Keratinocyte (primary cell): ENCODE data around the gene UROC1. TPM values are rescaled to one million over a fixed set of nuclear protein-coding genes. Genes with fewer than 3 reads are reported as not detected.

ENCODE experiments used
- DNase-seq: peaks from one replicate; pipeline ENCODE4 v3.0.0-alpha.2; 2011; ENCODE audit warnings: low read depth, missing footprints, low spot score
- FAIRE-seq: peaks from 2 replicates; lab custom pipeline; 2011; peaks lifted over from hg19 to GRCh38; lab: Jason Lieb, UNC
- H2AFZ ChIP-seq: 2 replicates; pipeline ENCODE4 v1.6.0; 2012; ENCODE audit warnings: low read length, control low read depth, inconsistent platforms; ENCODE audit not compliant: control insufficient read depth
- H3K27ac ChIP-seq: 2 replicates; pipeline ENCODE4 v1.5.1; 2011; ENCODE audit warnings: low read length; ENCODE audit not compliant: control insufficient read depth, insufficient read depth
- H3K27me3 ChIP-seq: 3 replicates; pipeline ENCODE4 v1.6.0; 2011; ENCODE audit warnings: low read length; ENCODE audit not compliant: control insufficient read depth, insufficient read depth; ENCODE audit errors: extremely low read depth
- H3K36me3 ChIP-seq, 2 experiments: 2 replicates in 1 of 2; 3 replicates in 1 of 2; pipeline ENCODE4 v1.5.1; 2011; ENCODE audit warnings: low read length in 2 of 2, mild to moderate bottlenecking in 1 of 2; ENCODE audit not compliant: control insufficient read depth in 2 of 2, insufficient read depth in 2 of 2; ENCODE audit errors: extremely low read depth in 1 of 2
- H3K4me1 ChIP-seq: 3 replicates; pipeline ENCODE4 v1.5.1; 2011; ENCODE audit warnings: low read length; ENCODE audit not compliant: control insufficient read depth, insufficient read depth; ENCODE audit errors: extremely low read depth
- H3K4me2 ChIP-seq: 3 replicates; pipeline ENCODE4 v1.6.0; 2011; ENCODE audit warnings: low read depth, low read length; ENCODE audit not compliant: control insufficient read depth, insufficient read depth; ENCODE audit errors: extremely low read depth
- H3K4me3 ChIP-seq, 3 experiments: fragments of 200-600 bp in 1 of 3; sonication (generic) in 1 of 3; 2 replicates in 2 of 3; 3 replicates in 1 of 3; pipeline ENCODE4 v1.5.1; 2011 to 2016; ENCODE audit warnings: low read length in 3 of 3, mild to moderate bottlenecking in 3 of 3, control low read depth in 2 of 3, inconsistent platforms in 1 of 3, low read depth in 1 of 3, mixed read lengths in 1 of 3, mixed run types in 1 of 3, moderate library complexity in 1 of 3; ENCODE audit not compliant: control insufficient read depth in 2 of 3, insufficient read depth in 2 of 3; ENCODE audit errors: extremely low read depth in 1 of 3
- H3K79me2 ChIP-seq: 2 replicates; pipeline ENCODE4 v1.6.0; 2012; ENCODE audit warnings: low read length; ENCODE audit not compliant: control insufficient read depth, insufficient read depth
- H3K9ac ChIP-seq: 3 replicates; pipeline ENCODE4 v1.6.0; 2011; ENCODE audit warnings: low read length; ENCODE audit not compliant: control insufficient read depth, insufficient read depth; ENCODE audit errors: extremely low read depth
- H3K9me1 ChIP-seq: 3 replicates; pipeline ENCODE4 v1.6.0; 2011; ENCODE audit warnings: low read length; ENCODE audit not compliant: control insufficient read depth, insufficient read depth; ENCODE audit errors: extremely low read depth
- H3K9me3 ChIP-seq: 2 replicates; pipeline ENCODE4 v1.5.1; 2012; ENCODE audit warnings: low read depth, low read length; ENCODE audit not compliant: control insufficient read depth
- H4K20me1 ChIP-seq: 3 replicates; pipeline ENCODE4 v1.6.0; 2011; ENCODE audit warnings: low read length; ENCODE audit not compliant: control insufficient read depth, insufficient read depth; ENCODE audit errors: extremely low read depth
- CTCF ChIP-seq, 3 experiments: IDR thresholded peaks in 1 of 3; conservative IDR thresholded peaks in 1 of 3; optimal IDR thresholded peaks in 1 of 3; 2 replicates in 2 of 3; 3 replicates in 1 of 3; pipeline versions ENCODE3 to v1.5.1; 2011; ENCODE audit warnings: low read length in 3 of 3, mild to moderate bottlenecking in 3 of 3, moderate library complexity in 2 of 3, control low read depth in 1 of 3, inconsistent platforms in 1 of 3; ENCODE audit not compliant: insufficient read depth in 2 of 3; ENCODE audit errors: extremely low read depth in 1 of 3
- EZH2 ChIP-seq: IDR thresholded peaks from one replicate; pipeline ENCODE4 v1.6.1; 2012; ENCODE audit warnings: inconsistent platforms, mild to moderate bottlenecking, low read length, moderate library complexity
- dilution Hi-C: fragments of 300-500 bp; cut with MboI; formaldehyde crosslinking; loops from one replicate; pipeline ENCODE4 v1.7.0; 2020; ENCODE audit warnings: low sequenced_read_pairs; ENCODE audit not compliant: extremely low pct_ligation_motif_present
- polyA plus RNA-seq, 5 experiments: library from polyadenylated mRNA; depleted of rRNA in 3 of 5; stranded (reverse) in 3 of 5; stranded (forward) in 1 of 5; unstranded in 1 of 5; fragments of >200 nt; gene quantifications; 1 replicate in 1 of 5; 2 replicates in 3 of 5; 3 replicates in 1 of 5; pipeline versions ENCODE4 v1.2.1 to v1.2.3, GENCODE V29; 2011 to 2012; ENCODE audit warnings: missing spikeins in 2 of 5, low read depth in 1 of 5, low replicate concordance in 1 of 5

UROC1 gene
- polyA plus RNA-seq, 1 donor (not counting 4 experiments of a cell fraction or from before 2014, with no cell fraction given), result not detected

GRCh38 chr3:126464093-126464492, 53.5 kb downstream of the UROC1 start:
- H3K27ac ChIP-seq, result no peak overlapping the region
- no peaks in the 10 kb centered on the region for H3K27me3 ChIP-seq
- H3K36me3 ChIP-seq, result peaks cover 40 to 46% of the 10 kb centered on the region in 2 experiments
- peaks cover under 1% of the 10 kb centered on the region for H4K20me1 ChIP-seq
- H3K79me2 ChIP-seq, result peaks cover 19% of the 10 kb centered on the region
- H3K4me2 ChIP-seq, result no peak overlapping the region
- no peaks in the 10 kb centered on the region for H3K4me1 ChIP-seq
- dilution Hi-C loops, result no loop called here
- no peaks in the 10 kb centered on the region for H3K9me3 ChIP-seq
- no peak overlapping the region for H2AFZ ChIP-seq
- FAIRE-seq (no peak), DNase-seq (no peak)
- TF ChIP-seq CTCF (optimal IDR thresholded peaks at IDR 0.05 in 1 of 3, IDR thresholded peaks at IDR 0.05 in 1 of 3, conservative IDR thresholded peaks at IDR 0.05 in 1 of 3; ENCODE audit: extremely low read depth in 1 of 3, insufficient read depth in 2 of 3, low read length in 3 of 3), result no peak
- no peak for TF ChIP-seq EZH2
- H3K9ac ChIP-seq, result no peak overlapping the region
- H3K4me3 ChIP-seq, result no peak overlapping the region
- H3K9me1 ChIP-seq, result no peaks in the 10 kb centered on the region

GRCh38 chr3:126463521-126463920, 54.1 kb downstream of the UROC1 start:
- dilution Hi-C loops, result no loop called here
- no peak for DNase-seq

More at GRCh38 chr3:126463521-126463920, 54.1 kb downstream of the UROC1 start:
- Histone ChIP-seq H3K27me3 (no peaks in the 10 kb centered on the region), H2AFZ (no peak overlapping the region), H3K4me1 (no peaks in the 10 kb centered on the region), H3K4me3 (no peak overlapping the region), H3K9me1 (no peaks in the 10 kb centered on the region), H3K4me2 (no peak overlapping the region), H3K79me2 (peaks cover 15% of the 10 kb centered on the region), H3K27ac (no peak overlapping the region), H3K36me3 (peaks cover 41 to 43% of the 10 kb centered on the region in 2 experiments), H3K9me3 (no peaks in the 10 kb centered on the region), H4K20me1 (peaks cover 3% of the 10 kb centered on the region), H3K9ac (no peak overlapping the region)
- FAIRE-seq, result no peak
- TF ChIP-seq CTCF (optimal IDR thresholded peaks at IDR 0.05 in 1 of 3, IDR thresholded peaks at IDR 0.05 in 1 of 3, conservative IDR thresholded peaks at IDR 0.05 in 1 of 3; ENCODE audit: extremely low read depth in 1 of 3, insufficient read depth in 2 of 3, low read length in 3 of 3) (no peak), EZH2 (no peak)
